Hair follicle dermal papilla cell (primary cell): ENCODE results near the gene KBTBD12. TPM values are rescaled to one million over a fixed set of nuclear protein-coding genes. Genes with fewer than 3 reads are reported as not detected.

Experiments
- small RNA-seq: library from RNA; depleted of rRNA; stranded (forward); fragments of <200 nt; gene quantifications from one replicate; pipeline ENCODE3, GENCODE V24; 2012
- total RNA-seq: library from RNA; depleted of rRNA; stranded (reverse); fragments of >200 nt; gene quantifications from 2 replicates; pipeline ENCODE4 v1.2.3, GENCODE V29; 2012

Gene KBTBD12, protein sequence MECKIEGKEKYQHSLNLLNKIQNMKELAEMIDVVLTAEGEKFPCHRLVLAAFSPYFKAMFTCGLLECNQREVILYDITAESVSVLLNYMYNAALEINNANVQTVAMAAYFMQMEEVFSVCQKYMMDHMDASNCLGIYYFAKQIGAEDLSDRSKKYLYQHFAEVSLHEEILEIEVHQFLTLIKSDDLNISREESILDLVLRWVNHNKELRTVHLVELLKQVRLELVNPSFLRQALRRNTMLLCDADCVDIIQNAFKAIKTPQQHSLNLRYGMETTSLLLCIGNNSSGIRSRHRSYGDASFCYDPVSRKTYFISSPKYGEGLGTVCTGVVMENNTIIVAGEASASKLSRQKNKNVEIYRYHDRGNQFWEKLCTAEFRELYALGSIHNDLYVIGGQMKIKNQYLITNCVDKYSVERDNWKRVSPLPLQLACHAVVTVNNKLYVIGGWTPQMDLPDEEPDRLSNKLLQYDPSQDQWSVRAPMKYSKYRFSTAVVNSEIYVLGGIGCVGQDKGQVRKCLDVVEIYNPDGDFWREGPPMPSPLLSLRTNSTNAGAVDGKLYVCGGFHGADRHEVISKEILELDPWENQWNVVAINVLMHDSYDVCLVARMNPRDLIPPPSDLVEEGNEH
- not detected in 2 replicates for total RNA-seq

DNA sequence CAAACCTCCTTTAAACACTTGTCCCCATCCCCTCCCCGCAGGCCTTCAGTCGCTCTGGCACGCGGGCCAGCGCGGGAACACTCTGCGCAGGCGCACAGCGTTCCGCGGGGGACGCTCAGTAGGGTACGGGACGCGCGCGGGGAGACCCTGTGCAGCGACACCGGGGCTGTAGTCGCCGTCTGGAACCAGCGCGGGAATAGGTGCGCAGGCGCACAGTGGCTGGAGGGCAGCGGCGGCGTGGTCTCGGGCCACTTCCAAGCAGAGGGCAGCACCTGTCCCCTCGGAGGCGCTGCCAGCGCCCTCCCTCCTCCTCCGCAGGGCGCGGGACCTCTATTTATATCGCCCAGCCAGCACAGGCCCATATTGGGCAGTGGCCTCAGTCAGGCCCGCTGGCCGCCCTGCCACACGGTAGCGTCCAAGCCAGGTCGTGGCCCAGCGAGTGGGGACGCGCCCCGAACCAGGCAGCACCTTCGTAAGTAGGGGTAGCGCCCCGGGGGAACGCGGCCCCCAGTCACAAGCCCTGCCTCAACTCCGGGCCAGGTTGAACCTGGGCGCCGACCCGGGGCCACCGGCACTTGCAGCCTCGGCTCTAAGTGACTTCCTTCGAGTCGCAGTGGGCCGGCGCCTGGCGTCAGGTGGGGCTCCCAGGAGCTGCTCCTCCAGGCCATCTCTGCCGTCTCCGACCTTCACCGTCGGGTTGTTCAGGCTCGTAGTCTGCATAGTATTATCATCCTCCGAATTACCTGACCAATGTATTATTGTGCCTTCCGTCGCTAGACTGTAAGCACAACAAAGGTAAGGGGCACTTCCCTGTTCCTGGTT lies at the start of gene KBTBD12:
Gene KBTBD12 (plus strand): TSS at position 118 of the 822 bp plus-strand sequence. CDS start 7,830 bp downstream, outside the sequence.

Small RNA genes within 50 kb of the gene (small RNA-seq; reads per million reads assigned to genes)
- gene RNA5SP139: not detected

Other genes with a start within 250 kb of the KBTBD12 start
- gene ABTB1, start 242.3 kb upstream of the KBTBD12 start, total RNA-seq: 7.9 and 11.8 TPM in 2 replicates
- gene MGLL, start 92.7 kb upstream of the KBTBD12 start, total RNA-seq: 63.6 and 74.0 TPM in 2 replicates
- gene SEC61A1, start 137.2 kb downstream of the KBTBD12 start, total RNA-seq: 325 and 346 TPM in 2 replicates
- 30.5 and 39.3 TPM in 2 replicates for gene RUVBL1, start 208.6 kb downstream of the KBTBD12 start, total RNA-seq
- gene EEFSEC, start 238.2 kb downstream of the KBTBD12 start, total RNA-seq: 6.6 and 10.1 TPM in 2 replicates